Measurements from ENCODE around the gene UPK1A.

Gene UPK1A

GRCh38 chr19:35666251-35666913 lies at the start of gene UPK1A:
Gene UPK1A (plus strand): TSS chr19:35666517. CDS start chr19:35666813, 296 bp downstream.
- Histone ChIP-seq H3K4me1 (ENCODE audit: insufficient read depth, low read length) (no peaks in the 10 kb centered on the region), H3K27me3 (ENCODE audit: insufficient read depth, low read length) (no peaks in the 10 kb centered on the region), H2AFZ (ENCODE audit: low read depth, low read length) (no peak within 1 kb of the TSS), H3K4me3 (ENCODE audit: low read length) (no peak within 1 kb of the TSS), H3K9me3 (ENCODE audit: low read length) (no peaks in the 10 kb centered on the region), H3K36me3 (ENCODE audit: insufficient read depth, low read length) (peaks cover 17% of the 10 kb centered on the region)

- Histone ChIP-seq H3K4me1 (ENCODE audit: insufficient read depth, low read length) (no peaks in the 10 kb centered on the region), H3K27me3 (ENCODE audit: insufficient read depth, low read length) (no peaks in the 10 kb centered on the region), H3K4me3 (ENCODE audit: low read length) (no peak overlapping the region), H3K36me3 (ENCODE audit: insufficient read depth, low read length) (peaks cover 64% of the 10 kb centered on the region), H2AFZ (ENCODE audit: low read depth, low read length) (no peak overlapping the region), H3K9me3 (ENCODE audit: low read length) (no peaks in the 10 kb centered on the region)
These were observed 47.5 kb upstream of the UPK1A start for GRCh38 chr19:35618857-35619256.

- no peaks in the 10 kb centered on the region for H3K9me3 ChIP-seq (ENCODE audit: low read length)
- peaks cover 64% of the 10 kb centered on the region for H3K36me3 ChIP-seq (ENCODE audit: insufficient read depth, low read length)
- no peak overlapping the region for H2AFZ ChIP-seq (ENCODE audit: low read depth, low read length)
- H3K4me3 ChIP-seq (ENCODE audit: low read length) = no peak overlapping the region
- H3K4me1 ChIP-seq (ENCODE audit: insufficient read depth, low read length) = no peaks in the 10 kb centered on the region
- H3K27me3 ChIP-seq (ENCODE audit: insufficient read depth, low read length) = no peaks in the 10 kb centered on the region
These were observed 46.9 kb upstream of the UPK1A start for GRCh38 chr19:35619290-35619923.

GRCh38 chr19:35620001-35620400 lies 46.3 kb upstream of the UPK1A start:
- no peak overlapping the region for H2AFZ ChIP-seq (ENCODE audit: low read depth, low read length)
- H3K4me3 ChIP-seq (ENCODE audit: low read length) = no peak overlapping the region
- H3K36me3 ChIP-seq (ENCODE audit: insufficient read depth, low read length) = peaks cover 58% of the 10 kb centered on the region
- H3K27me3 ChIP-seq (ENCODE audit: insufficient read depth, low read length) = no peaks in the 10 kb centered on the region
- H3K4me1 ChIP-seq (ENCODE audit: insufficient read depth, low read length) = no peaks in the 10 kb centered on the region
- H3K9me3 ChIP-seq (ENCODE audit: low read length) = no peaks in the 10 kb centered on the region

- Histone ChIP-seq H3K36me3 (ENCODE audit: insufficient read depth, low read length) (peaks cover 47% of the 10 kb centered on the region), H3K4me1 (ENCODE audit: insufficient read depth, low read length) (no peaks in the 10 kb centered on the region)
These were observed 44.6 kb upstream of the UPK1A start for GRCh38 chr19:35621708-35622107.

GRCh38 chr19:35622750-35623149 lies 43.6 kb upstream of the UPK1A start:
- peaks cover 38% of the 10 kb centered on the region for H3K36me3 ChIP-seq (ENCODE audit: insufficient read depth, low read length)
- H2AFZ ChIP-seq (ENCODE audit: low read depth, low read length) = no peak overlapping the region
- no peaks in the 10 kb centered on the region for H3K27me3 ChIP-seq (ENCODE audit: insufficient read depth, low read length)
- H3K9me3 ChIP-seq (ENCODE audit: low read length) = no peaks in the 10 kb centered on the region
- peaks cover 2% of the 10 kb centered on the region for H3K4me1 ChIP-seq (ENCODE audit: insufficient read depth, low read length)
- H3K4me3 ChIP-seq (ENCODE audit: low read length) = no peak overlapping the region

More at GRCh38 chr19:35621708-35622107, 44.6 kb upstream of the UPK1A start:
- Histone ChIP-seq H3K27me3 (ENCODE audit: insufficient read depth, low read length) (no peaks in the 10 kb centered on the region), H2AFZ (ENCODE audit: low read depth, low read length) (no peak overlapping the region), H3K9me3 (ENCODE audit: low read length) (no peaks in the 10 kb centered on the region), H3K4me3 (ENCODE audit: low read length) (no peak overlapping the region)

- Histone ChIP-seq H2AFZ (ENCODE audit: low read depth, low read length) (no peak overlapping the region), H3K27me3 (ENCODE audit: insufficient read depth, low read length) (no peaks in the 10 kb centered on the region), H3K36me3 (ENCODE audit: insufficient read depth, low read length) (peaks cover 32% of the 10 kb centered on the region), H3K4me1 (ENCODE audit: insufficient read depth, low read length) (peaks cover 6% of the 10 kb centered on the region), H3K9me3 (ENCODE audit: low read length) (no peaks in the 10 kb centered on the region), H3K4me3 (ENCODE audit: low read length) (no peak overlapping the region)
These were observed 42.8 kb upstream of the UPK1A start for GRCh38 chr19:35623327-35624010.

GRCh38 chr19:35628264-35628564 lies 38.1 kb upstream of the UPK1A start:
- peak overlapping the region; percentile 74 for H3K4me3 ChIP-seq (ENCODE audit: low read length)
- H3K4me1 ChIP-seq (ENCODE audit: insufficient read depth, low read length) = peaks cover 11% of the 10 kb centered on the region
- peaks cover 32% of the 10 kb centered on the region for H3K36me3 ChIP-seq (ENCODE audit: insufficient read depth, low read length)
- peak overlapping the region; percentile 42 for H2AFZ ChIP-seq (ENCODE audit: low read depth, low read length)
- no peaks in the 10 kb centered on the region for H3K9me3 ChIP-seq (ENCODE audit: low read length)
- H3K27me3 ChIP-seq (ENCODE audit: insufficient read depth, low read length) = no peaks in the 10 kb centered on the region

GRCh38 chr19:35628565-35629331 lies 37.6 kb upstream of the UPK1A start, which contains the start of gene RBM42:
Gene RBM42 (plus strand): TSS chr19:35629036. CDS start chr19:35629154, 118 bp downstream.
- Histone ChIP-seq H3K4me1 (ENCODE audit: insufficient read depth, low read length) (peaks cover 11% of the 10 kb centered on the region), H2AFZ (ENCODE audit: low read depth, low read length) (peak within 1 kb of the TSS; percentile 42), H3K4me3 (ENCODE audit: low read length) (peak within 1 kb of the TSS; percentile 74), H3K27me3 (ENCODE audit: insufficient read depth, low read length) (no peaks in the 10 kb centered on the region), H3K36me3 (ENCODE audit: insufficient read depth, low read length) (peaks cover 32% of the 10 kb centered on the region), H3K9me3 (ENCODE audit: low read length) (no peaks in the 10 kb centered on the region)

- Histone ChIP-seq H3K9me3 (ENCODE audit: low read length) (no peaks in the 10 kb centered on the region), H3K4me3 (ENCODE audit: low read length) (peak overlapping the region; percentile 74), H3K27me3 (ENCODE audit: insufficient read depth, low read length) (no peaks in the 10 kb centered on the region), H2AFZ (ENCODE audit: low read depth, low read length) (peak overlapping the region; percentile 35), H3K36me3 (ENCODE audit: insufficient read depth, low read length) (peaks cover 38% of the 10 kb centered on the region), H3K4me1 (ENCODE audit: insufficient read depth, low read length) (peaks cover 11% of the 10 kb centered on the region)
These were observed 37.0 kb upstream of the UPK1A start for GRCh38 chr19:35629332-35629633.

GRCh38 chr19:35633727-35634440 lies 32.4 kb upstream of the UPK1A start:
- Histone ChIP-seq H3K4me1 (ENCODE audit: insufficient read depth, low read length) (peaks cover 5% of the 10 kb centered on the region), H3K9me3 (ENCODE audit: low read length) (no peaks in the 10 kb centered on the region), H3K4me3 (ENCODE audit: low read length) (no peak overlapping the region), H2AFZ (ENCODE audit: low read depth, low read length) (no peak overlapping the region), H3K36me3 (ENCODE audit: insufficient read depth, low read length) (peaks cover 67% of the 10 kb centered on the region), H3K27me3 (ENCODE audit: insufficient read depth, low read length) (no peaks in the 10 kb centered on the region)

- peaks cover 55% of the 10 kb centered on the region for H3K36me3 ChIP-seq (ENCODE audit: insufficient read depth, low read length)
These were observed 29.7 kb upstream of the UPK1A start for GRCh38 chr19:35636651-35637050.

More at GRCh38 chr19:35636651-35637050, 29.7 kb upstream of the UPK1A start:
- Histone ChIP-seq H3K4me3 (ENCODE audit: low read length) (no peak overlapping the region), H3K9me3 (ENCODE audit: low read length) (no peaks in the 10 kb centered on the region), H2AFZ (ENCODE audit: low read depth, low read length) (no peak overlapping the region), H3K27me3 (ENCODE audit: insufficient read depth, low read length) (no peaks in the 10 kb centered on the region), H3K4me1 (ENCODE audit: insufficient read depth, low read length) (no peaks in the 10 kb centered on the region)

All from neuron (in vitro differentiated cells).